OCI-LY1 (cell line): ENCODE results near the gene CNRIP1.

Experiments used
- EZH2 ChIP-seq: fragments of 200-600 bp; sonication (generic), shearing (Covaris generic); IDR thresholded peaks from 2 replicates; pipeline ENCODE4 v1.8.0; 2017; ENCODE audit warnings: borderline replicate concordance, mixed run types, mild to moderate bottlenecking, antibody characterized with exemption, low read length, moderate library complexity, mixed read lengths
- TF ChIP-seq, protein P1 (sequence below): fragments of 200-600 bp; sonication (generic), shearing (Covaris generic); IDR thresholded peaks from 2 replicates; pipeline ENCODE4 v1.5.1; 2017; ENCODE audit warnings: mild to moderate bottlenecking, antibody characterized with exemption, low read length, moderate library complexity, mixed read lengths

DNA sequence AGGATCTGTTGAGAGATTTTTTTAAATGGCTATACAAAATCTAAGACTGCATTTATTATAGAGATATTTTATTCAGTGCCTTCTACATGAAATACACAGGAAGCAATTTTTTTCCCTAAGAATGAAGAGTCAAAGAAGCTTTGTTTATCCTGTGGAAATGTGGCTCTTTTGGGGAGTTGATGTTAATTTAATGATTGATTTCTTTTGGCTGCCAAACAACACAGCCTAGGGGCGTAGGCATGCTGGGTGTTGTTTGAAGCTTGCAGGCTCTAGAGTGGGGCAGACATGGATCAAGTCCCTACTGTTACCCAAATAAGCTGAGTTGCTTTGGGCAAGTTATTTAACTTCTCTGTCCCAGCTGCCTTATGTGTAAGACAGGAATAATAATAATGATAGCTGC is 24.3 kb upstream of the CNRIP1 start:
- no peak for TF ChIP-seq EZH2
- TF ChIP-seq, protein P1, sequence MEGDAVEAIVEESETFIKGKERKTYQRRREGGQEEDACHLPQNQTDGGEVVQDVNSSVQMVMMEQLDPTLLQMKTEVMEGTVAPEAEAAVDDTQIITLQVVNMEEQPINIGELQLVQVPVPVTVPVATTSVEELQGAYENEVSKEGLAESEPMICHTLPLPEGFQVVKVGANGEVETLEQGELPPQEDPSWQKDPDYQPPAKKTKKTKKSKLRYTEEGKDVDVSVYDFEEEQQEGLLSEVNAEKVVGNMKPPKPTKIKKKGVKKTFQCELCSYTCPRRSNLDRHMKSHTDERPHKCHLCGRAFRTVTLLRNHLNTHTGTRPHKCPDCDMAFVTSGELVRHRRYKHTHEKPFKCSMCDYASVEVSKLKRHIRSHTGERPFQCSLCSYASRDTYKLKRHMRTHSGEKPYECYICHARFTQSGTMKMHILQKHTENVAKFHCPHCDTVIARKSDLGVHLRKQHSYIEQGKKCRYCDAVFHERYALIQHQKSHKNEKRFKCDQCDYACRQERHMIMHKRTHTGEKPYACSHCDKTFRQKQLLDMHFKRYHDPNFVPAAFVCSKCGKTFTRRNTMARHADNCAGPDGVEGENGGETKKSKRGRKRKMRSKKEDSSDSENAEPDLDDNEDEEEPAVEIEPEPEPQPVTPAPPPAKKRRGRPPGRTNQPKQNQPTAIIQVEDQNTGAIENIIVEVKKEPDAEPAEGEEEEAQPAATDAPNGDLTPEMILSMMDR: no peak
